Brain pericyte (primary cell): Measurements from ENCODE around the gene DIS3L2.
"Not testable (repeated sequence)": the region's sequence is repeated elsewhere in the genome, so short reads cannot be mapped to it uniquely, and the experiment has no call there.

Experiments used
- DNase-seq: peaks from one replicate; pipeline ENCODE4 v3.0.0-alpha.2; 2012; ENCODE audit warnings: low read depth, low spot score

The DIS3L2 gene

GRCh38 chr2:232367016-232367415, 405.5 kb downstream of the DIS3L2 start:
- no peak for DNase-seq

DNA sequence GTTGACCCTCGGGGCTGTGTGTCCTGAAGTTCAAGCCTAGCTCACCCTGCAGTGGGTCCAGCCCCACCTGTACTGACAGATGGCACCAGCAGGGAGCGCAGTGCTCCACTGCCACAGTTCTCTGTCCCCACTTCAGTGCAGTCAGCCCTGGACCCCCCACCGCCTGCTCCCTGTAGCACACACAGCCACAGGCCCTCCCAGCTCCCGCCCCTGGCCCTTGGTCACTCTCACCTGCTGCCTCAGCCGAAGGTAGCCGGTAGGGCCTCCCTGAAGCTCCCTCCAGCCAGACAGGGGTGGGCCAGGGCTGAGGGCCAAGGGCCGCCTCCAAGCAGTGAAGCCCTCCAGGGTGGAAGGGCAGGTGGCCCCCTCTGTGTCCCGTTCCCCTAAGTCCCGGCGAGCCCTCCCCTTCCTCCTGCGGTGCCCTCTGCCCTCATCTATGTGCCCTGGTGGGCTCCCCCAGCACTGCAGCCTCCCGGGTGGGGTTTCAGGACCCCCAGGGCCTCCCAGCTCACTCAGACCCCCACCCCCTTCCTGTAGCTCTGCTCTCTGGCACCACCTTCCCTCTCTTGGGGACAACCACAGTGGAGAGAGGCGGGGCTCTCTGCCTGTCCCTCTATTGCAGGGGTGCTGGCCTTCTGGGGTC, 406.2 kb downstream of the DIS3L2 start:
- no peak for DNase-seq

GRCh38 chr2:232368311-232368731, 406.8 kb downstream of the DIS3L2 start:
- no peak for DNase-seq

DNA sequence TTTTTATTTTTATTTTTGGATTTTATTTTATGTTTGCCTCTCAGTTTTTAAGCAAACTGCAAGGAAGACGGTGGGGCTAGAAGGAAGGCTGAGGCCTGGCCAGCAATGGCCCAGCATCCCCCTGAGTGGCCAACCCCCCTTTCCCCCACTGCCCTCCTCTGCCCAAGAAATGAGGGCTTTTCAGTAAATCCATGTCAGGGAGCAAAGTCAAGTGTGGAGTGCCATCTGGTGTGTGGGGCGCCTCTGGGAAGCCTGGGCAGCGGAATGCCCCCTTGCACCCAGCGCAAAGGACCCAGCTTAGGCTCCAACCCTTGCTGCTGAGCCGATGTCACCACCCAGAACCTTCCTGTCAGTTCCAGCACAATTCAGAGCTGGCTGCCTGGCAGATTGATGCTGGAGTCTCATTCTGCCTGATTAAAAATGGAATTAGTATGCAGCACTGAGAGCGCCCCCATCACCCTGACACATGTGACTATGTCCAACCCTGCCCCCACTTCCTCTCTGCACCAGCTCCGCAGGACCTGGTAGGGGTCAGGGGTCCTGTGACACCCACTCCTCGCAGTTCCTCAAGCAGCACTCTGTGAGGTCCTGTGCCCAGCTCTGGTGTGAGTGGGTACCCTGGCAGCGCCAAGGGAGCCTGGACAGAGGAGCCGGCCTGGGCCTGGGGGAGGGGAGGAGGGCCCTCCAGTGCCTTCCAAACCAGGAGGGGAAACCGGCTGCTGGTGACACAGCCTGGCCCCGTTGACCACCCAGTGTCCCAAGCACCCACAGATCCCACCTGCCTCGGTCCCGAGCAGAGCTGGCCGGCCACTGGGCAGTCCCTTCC, 407.8 kb downstream of the DIS3L2 start:
- no peak for DNase-seq

DNA sequence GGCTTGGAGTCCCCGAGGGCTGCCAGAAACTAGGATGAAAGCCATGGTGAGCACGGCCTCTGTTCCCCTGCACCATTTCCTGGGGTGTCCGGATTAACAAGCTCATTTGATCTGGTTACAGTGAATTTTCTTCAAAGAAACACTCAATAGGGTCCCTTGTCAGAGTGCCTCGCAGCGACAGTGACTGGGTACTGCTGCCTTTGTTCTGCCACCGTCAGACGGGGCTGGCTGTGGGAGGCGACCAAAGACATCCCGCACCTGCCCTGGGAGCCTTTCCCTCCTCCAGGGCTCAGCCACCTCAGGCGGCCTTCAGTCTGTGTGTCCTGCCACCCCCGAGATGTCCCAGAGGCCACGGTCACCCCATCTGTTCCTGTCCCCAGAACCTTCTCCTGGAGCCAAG, 408.5 kb downstream of the DIS3L2 start:
- not testable (repeated sequence) for DNase-seq

DNA sequence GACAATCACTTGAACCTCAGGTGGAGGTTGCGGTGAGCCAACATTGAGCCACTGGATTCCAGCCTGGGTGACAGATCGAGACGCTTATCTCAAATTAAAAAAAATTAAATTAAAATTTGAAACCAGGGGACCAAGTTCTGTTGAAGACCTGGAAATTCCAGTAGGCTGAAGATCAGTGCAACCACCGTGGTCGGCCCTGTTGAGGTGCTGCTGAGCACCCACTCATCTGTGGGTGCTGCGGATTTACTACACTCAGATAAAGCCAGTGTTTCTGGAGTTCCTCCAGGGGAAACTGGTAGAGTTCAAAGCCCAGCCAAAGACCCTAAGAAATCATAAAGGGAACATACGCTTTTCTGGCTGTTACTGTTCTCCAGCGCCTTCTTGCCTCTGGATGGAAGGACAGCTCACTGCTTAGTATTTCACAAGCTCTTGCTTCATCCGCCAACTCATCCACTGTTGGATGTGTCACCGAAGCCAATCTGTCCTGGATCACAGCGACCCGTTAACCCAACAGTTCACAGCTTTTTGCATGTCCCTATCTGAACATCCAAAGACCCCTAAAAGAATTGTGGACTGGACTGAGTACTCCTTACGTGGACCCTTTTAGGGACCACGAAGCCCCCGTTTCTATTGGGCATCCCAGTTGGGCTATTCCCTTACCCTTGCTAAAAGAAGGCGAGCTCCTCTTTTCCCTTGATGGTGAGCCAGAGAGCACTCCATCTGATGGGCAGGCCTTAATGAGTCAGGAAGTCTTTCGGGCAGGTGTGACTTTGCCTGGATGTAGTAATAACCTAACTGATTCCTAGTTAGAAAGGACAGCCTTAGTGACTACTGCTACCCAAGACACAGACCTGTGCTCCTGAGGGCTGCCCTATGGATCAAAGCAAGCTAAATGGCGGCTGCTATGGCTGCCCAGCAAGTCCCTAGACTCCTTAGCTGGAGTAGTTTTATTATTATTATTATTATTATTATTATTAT, 411.0 kb downstream of the DIS3L2 start:
- DNase-seq: no peak

- no peak for DNase-seq
Observed at GRCh38 chr2:232374356-232374755, 412.8 kb downstream of the DIS3L2 start.

DNA sequence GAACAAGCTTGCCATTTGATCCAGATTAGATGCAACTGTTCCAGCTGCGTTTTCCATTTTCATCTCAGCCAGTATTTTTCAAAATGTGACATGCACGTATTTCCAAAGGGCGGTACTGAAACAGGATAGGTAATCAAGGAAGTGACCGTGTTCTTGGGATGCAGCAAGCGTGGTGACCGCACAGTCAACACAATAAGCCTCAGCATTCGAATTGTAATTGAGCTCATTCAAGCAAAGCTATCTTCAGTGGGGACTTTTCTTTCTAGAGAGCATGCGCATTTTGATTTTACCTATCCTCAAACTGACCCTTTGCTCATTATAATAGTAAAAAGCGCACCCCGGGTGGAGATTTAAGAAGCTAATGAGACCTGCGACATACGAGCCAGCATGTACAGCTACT, 413.7 kb downstream of the DIS3L2 start:
- no peak for DNase-seq

DNA sequence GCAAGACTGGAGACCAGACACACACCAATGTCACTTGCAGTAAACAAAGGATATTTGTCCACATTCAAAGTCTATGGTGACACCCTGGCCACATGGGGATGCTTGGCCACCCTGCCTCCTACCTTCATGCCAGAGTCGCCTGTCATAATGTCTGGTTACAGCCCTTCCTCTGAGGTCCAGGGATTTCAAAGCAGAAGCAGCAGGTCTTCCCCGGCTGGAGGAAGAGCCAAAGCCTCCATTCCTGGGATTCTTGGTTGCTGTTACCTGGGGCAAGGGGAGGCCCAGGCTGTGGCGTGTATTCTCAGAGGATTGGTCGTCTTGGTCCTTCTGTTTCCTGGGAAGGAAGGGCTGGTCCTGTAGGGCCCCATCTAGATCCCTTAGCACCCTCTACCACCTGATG, 414.7 kb downstream of the DIS3L2 start:
- DNase-seq: no peak

GRCh38 chr2:232376713-232377112, 415.2 kb downstream of the DIS3L2 start:
- no peak for DNase-seq

- no peak for DNase-seq
Observed at GRCh38 chr2:232377319-232377718, 415.8 kb downstream of the DIS3L2 start.

DNA sequence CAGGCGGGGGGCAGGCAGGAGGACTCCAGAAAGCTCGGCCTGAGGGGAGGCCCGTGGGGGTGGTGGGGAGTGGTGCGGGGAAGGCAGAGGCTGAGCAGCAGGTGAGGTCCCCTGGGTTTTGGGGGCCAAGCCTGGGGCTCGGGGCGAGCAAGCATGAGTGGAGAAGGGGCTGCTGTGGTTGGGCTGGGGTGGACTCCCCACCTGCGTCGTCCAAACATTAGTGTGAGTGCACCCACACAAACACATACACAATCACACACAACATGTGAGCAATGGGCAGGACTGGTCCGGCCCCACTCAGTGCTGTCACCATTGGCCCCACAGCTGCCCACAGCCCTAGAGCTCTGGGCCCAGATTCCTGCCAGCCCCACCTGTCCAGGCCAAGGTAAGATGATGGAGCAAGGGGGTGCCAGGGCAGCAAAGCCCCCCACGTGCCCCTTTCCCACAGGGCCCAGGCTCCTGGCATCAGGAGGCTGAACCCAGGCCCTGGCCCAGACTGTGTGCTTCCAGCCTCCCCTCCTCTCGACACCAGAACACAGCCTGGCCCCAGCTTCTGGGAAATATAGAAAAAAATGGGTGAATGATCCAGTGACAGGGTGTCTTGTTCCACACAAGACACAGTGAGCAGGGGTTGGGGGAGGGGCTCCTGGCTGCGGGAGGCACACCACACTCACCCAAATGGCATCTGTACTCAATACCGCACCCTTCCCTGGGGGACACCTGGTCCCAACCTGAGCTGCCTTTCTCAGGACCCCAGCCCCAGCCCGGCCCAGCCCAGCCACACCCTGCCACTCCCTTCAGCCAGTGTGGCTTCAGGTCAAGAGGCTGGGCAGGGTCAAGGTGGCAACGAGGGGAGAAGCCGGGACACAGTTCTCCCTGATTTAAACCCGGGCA, 416.6 kb downstream of the DIS3L2 start:
- no peak for DNase-seq

DNA sequence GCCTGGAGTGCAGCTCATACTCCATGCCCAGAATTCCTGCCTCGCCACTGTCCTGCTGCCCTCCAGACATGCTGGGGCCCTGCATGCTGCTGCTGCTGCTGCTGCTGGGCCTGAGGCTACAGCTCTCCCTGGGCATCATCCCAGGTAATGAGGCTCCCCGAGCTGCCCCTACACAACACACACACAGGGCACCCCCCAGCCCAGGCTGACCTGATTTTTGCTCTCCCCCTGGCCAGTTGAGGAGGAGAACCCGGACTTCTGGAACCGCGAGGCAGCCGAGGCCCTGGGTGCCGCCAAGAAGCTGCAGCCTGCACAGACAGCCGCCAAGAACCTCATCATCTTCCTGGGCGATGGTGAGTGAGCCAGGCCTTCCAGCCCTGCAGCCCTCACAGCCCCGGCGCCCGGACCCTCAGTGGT, 417.2 kb downstream of the DIS3L2 start, which contains the start of gene ALPP:
Gene ALPP (plus strand): TSS at position 17 of the 417 bp plus-strand sequence. CDS start 52 bp downstream, at position 69.
- DNase-seq: not testable (repeated sequence)

- not testable (repeated sequence) for DNase-seq
Observed at GRCh38 chr2:232379610-232380590, 418.4 kb downstream of the DIS3L2 start.

DNA sequence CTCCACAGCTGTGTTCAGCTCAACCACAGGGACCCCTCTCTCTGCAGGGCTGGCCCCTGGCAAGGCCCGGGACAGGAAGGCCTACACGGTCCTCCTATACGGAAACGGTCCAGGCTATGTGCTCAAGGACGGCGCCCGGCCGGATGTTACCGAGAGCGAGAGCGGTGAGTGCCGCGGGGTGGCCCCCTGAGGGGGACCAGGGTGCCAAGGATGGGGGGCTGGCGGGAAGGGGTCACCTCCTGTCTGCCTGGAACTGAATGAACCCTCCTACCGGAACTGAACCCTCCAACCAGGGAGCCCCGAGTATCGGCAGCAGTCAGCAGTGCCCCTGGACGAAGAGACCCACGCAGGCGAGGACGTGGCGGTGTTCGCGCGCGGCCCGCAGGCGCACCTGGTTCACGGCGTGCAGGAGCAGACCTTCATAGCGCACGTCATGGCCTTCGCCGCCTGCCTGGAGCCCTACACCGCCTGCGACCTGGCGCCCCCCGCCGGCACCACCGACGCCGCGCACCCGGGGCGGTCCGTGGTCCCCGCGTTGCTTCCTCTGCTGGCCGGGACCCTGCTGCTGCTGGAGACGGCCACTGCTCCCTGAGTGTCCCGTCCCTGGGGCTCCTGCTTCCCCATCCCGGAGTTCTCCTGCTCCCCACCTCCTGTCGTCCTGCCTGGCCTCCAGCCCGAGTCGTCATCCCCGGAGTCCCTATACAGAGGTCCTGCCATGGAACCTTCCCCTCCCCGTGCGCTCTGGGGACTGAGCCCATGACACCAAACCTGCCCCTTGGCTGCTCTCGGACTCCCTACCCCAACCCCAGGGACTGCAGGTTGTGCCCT, 419.9 kb downstream of the DIS3L2 start:
- DNase-seq: not testable (repeated sequence)

GRCh38 chr2:232382331-232383225, 421.1 kb downstream of the DIS3L2 start:
- no peak for DNase-seq

DNA sequence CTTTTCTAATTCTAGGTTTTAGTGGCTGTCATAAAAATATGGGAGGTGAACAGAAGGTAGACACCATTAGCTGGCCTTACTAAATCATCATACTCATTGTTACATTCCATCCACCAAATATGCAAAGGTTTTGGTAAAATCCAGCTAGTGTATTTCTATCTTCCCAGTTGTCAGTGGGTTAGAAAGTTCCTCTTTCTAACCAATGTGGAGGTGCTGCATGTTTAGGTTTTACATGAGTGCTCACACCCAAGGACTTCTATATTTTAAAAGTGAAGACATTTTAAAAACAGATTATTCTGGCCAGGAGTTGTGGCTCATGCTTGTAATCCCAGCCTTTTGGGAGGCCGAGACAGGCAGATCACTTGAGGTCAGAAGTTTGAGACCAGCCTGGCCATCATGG, 423.0 kb downstream of the DIS3L2 start:
- no peak for DNase-seq

DNA sequence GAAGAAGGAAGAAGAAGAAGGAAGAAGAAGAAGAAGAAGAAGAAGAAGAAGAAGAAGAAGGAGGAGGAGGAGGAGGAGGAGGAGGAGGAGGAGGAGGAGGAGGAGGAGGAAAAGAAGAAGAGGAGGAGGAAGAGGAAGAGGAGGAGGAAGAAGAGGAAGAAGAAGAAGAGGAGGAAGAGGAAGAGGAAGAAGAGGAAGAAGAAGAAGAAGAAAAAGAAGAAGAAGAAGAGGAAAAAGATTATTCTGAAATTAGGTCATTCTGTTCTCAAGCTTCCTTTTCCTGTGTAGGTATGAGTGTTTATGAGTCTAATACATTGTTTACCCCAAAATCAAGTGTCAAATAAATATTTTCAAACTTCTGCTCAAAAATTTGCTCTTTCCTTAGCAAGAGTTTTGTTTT, 423.5 kb downstream of the DIS3L2 start:
- DNase-seq: not testable (repeated sequence)
